ENCODE measurements around the gene DLGAP4. TPM values are rescaled to one million over a fixed set of nuclear protein-coding genes. Genes with fewer than 3 reads are reported as not detected.

DLGAP4 gene
- total and polyA plus RNA-seq, 2 experiments from 2014 or later = 14.3 to 68.1 TPM

DNA sequence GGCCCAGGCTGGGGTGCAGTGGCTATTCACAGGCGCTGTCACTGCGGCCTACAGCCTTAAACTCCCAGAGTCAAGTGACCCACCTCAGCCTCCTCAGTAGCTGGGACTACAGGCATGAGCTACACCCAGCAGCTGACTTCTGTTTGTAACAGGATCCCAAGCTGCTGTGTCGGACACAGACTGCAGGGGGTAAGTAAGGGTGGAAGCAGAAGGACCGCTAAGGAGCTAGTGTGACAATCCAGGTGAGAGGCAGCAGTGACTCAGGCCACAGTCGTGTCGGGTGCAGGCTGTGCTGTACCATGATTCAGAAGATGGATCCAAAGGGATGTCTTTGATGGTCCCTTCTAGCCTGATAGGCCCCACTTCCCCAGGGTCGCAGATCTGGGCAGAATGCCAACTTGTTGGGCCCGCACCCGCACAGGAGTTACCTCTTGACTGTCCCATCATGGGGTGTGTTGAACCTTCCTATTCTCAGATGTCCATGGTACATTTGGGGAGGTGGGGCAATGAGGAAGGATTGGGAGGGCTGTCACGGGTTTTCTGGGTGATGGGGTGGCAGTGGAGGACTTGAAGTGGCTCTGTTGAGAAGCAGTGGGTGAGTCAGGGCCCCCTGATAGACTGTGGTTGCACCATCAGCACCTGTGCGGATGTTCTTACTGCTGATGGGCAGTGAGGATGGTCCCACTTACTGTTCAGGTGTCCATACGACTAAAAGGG is 44.6 kb upstream of the DLGAP4 start:
- H3K36me3 ChIP-seq (ENCODE audit: low read depth) = no peaks in the 10 kb centered on the region; the same call in 1 of the 2 replicates
- no peak overlapping the region for H2AFZ ChIP-seq
- 73 to 75% methylated on average over 12 of the region's 12 CpGs for WGBS, 2 experiments (ENCODE audit: low coverage in 1 of 2, low lambda C conversion rate in 2 of 2, missing lambda C conversion rate in 2 of 2)
- no peak overlapping the region for H3K4me2 ChIP-seq (ENCODE audit: unreplicated experiment)
- H3K4me3 ChIP-seq = no peak overlapping the region
- no peaks in the 10 kb centered on the region for H3K4me1 ChIP-seq (ENCODE audit: insufficient read depth)
- no peaks in the 10 kb centered on the region for H4K20me1 ChIP-seq (ENCODE audit: insufficient read depth)
- DNase-seq = no peak
- H3F3A ChIP-seq (ENCODE audit: insufficient read depth) = no peaks in the 10 kb centered on the region
- no peak overlapping the region for H3K27ac ChIP-seq
- in situ Hi-C loops (cut with MboI) = no loop called here
- no peaks in the 10 kb centered on the region for H3K9me3 ChIP-seq (ENCODE audit: low read depth)
- no peaks in the 10 kb centered on the region; the same call in 1 of the 2 replicates for H3K27me3 ChIP-seq (replicated peaks; ENCODE audit: insufficient read depth)
- TF ChIP-seq EZH2phosphoT487 (IDR thresholded peaks at IDR 0.05; ENCODE audit: insufficient read depth, low read depth) = no peak
- no peak for TF ChIP-seq EZH2 (IDR thresholded peaks at IDR 0.05; ENCODE audit: insufficient read depth, poor library complexity, severe bottlenecking)
- H3K9ac ChIP-seq = no peak overlapping the region
- no peaks in the 10 kb centered on the region for H3K79me2 ChIP-seq (ENCODE audit: insufficient read depth)
- H3K9me2 ChIP-seq (ENCODE audit: insufficient read depth) = no peaks in the 10 kb centered on the region

DNA sequence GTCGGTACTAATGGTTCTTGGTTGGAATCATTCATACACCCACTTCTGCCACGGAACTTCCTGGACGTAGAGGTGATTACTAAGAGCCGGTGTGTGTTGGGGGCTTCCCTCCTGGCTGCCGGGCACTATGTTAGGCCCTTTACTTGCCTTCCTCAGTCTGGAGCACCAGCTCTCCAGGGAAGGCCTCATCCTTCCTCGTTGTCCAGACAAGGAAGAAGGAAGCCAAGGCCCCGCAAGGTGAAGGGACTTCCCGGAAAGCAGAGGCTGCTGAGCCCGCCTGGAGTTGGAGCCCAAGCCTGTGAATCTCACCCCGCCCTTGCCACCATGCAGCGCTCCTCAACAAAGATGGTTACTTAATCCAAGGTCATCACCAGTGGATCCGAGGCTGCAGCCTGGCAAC is 43.7 kb upstream of the DLGAP4 start:
- H3K4me3 ChIP-seq = no peak overlapping the region

DNA sequence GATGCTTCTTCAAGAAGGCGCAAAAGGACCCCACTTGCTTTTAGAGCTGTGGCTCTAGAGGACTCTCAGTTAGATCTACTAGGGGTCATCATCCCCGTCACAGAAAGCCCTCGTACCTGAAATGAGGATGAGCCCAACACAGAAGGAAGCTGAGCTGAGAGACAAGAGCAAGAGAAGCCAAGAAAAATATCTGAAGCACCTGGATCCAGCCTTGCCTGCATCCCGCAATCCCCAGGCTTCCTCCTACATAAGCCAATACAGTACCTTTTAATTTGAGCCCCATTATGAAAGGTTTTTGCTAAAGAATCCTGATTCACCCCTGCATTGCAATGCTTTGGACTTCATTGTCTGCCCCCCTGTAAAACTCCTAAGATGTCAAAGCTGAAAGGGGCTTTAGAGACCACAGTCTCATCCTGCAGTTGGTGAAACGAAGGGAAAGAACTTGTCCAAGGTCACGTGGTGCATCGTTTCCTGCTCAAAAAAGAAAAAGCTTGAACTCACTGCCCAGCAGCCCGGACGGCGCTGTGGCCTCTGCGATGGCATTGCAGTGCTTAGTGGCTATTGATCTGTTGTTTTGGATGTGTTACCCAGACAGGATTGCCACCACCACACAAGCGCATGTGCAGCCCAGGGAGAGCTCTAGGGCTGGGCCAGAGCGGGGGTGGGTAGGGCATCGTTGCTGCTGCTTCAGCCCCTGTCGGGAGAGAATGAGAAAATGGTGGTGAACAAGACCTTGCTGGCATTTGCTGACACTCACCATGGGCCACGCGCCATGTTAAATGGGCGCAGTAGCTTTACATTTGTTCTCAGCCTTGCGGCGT is 41.5 kb upstream of the DLGAP4 start:
- Histone ChIP-seq H4K20me1 (ENCODE audit: insufficient read depth) (no peaks in the 10 kb centered on the region), H3K9me2 (ENCODE audit: insufficient read depth) (no peaks in the 10 kb centered on the region), H3K9ac (no peak overlapping the region), H3K4me2 (ENCODE audit: unreplicated experiment) (no peak overlapping the region), H3K27ac (no peak overlapping the region), H3K9me3 (ENCODE audit: low read depth) (no peaks in the 10 kb centered on the region), H3K4me1 (ENCODE audit: insufficient read depth) (no peaks in the 10 kb centered on the region), H3K4me3 (no peak overlapping the region), H3K27me3 (replicated peaks; ENCODE audit: insufficient read depth) (peaks cover 3% of the 10 kb centered on the region; the same call in 1 of the 2 replicates), H3F3A (ENCODE audit: insufficient read depth) (no peaks in the 10 kb centered on the region), H2AFZ (no peak overlapping the region), H3K36me3 (ENCODE audit: low read depth) (no peaks in the 10 kb centered on the region), H3K79me2 (ENCODE audit: insufficient read depth) (no peaks in the 10 kb centered on the region)
- TF ChIP-seq EZH2phosphoT487 (IDR thresholded peaks at IDR 0.05; ENCODE audit: insufficient read depth, low read depth) (no peak), EZH2 (IDR thresholded peaks at IDR 0.05; ENCODE audit: insufficient read depth, poor library complexity, severe bottlenecking) (no peak)
- DNase-seq = no peak
- 75 to 80% methylated on average over 20 of the region's 20 CpGs for WGBS, 2 experiments (ENCODE audit: low coverage in 1 of 2, low lambda C conversion rate in 2 of 2, missing lambda C conversion rate in 2 of 2)
- in situ Hi-C loops (cut with MboI) = no loop called here

More for the DNA sequence above, 43.7 kb upstream of the DLGAP4 start:
- Histone ChIP-seq H3K4me1 (ENCODE audit: insufficient read depth) (no peaks in the 10 kb centered on the region), H3K36me3 (ENCODE audit: low read depth) (no peaks in the 10 kb centered on the region), H3K27ac (no peak overlapping the region), H4K20me1 (ENCODE audit: insufficient read depth) (no peaks in the 10 kb centered on the region), H3K9me2 (ENCODE audit: insufficient read depth) (no peaks in the 10 kb centered on the region), H3K4me2 (ENCODE audit: unreplicated experiment) (no peak overlapping the region), H3K27me3 (replicated peaks; ENCODE audit: insufficient read depth) (peaks cover 3% of the 10 kb centered on the region; the same call in 1 of the 2 replicates), H3K9me3 (ENCODE audit: low read depth) (no peaks in the 10 kb centered on the region), H3F3A (ENCODE audit: insufficient read depth) (no peaks in the 10 kb centered on the region), H3K9ac (no peak overlapping the region), H3K79me2 (ENCODE audit: insufficient read depth) (no peaks in the 10 kb centered on the region), H2AFZ (no peak overlapping the region)
- TF ChIP-seq EZH2phosphoT487 (IDR thresholded peaks at IDR 0.05; ENCODE audit: insufficient read depth, low read depth) (no peak), EZH2 (IDR thresholded peaks at IDR 0.05; ENCODE audit: insufficient read depth, poor library complexity, severe bottlenecking) (no peak)
- WGBS, 2 experiments (ENCODE audit: low coverage in 1 of 2, low lambda C conversion rate in 2 of 2, missing lambda C conversion rate in 2 of 2) = 78% methylated on average over 12 of the region's 12 CpGs
- no peak for DNase-seq
- in situ Hi-C loops (cut with MboI) = no loop called here

DNA sequence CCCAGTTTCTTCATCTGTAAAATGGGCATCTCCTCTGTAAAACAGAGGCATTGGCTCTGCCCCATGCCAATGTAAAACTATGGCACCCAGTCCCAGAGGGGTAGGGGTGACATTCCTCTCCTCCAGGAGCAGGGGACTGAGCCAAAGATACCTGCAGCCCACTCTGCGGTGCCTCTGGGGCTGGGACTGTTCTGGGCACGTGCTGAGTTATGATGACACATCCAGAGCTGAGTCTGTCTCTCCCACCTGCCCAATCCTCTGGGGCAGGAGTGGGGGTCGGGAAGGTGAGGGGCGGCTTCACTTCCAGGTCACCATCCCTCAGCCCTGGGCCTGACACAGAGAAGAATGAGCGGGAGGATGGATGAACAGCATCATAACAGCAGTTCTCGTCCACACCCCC is 40.0 kb upstream of the DLGAP4 start:
- no peaks in the 10 kb centered on the region for H3K9me3 ChIP-seq (ENCODE audit: low read depth)
- no peak overlapping the region for H3K9ac ChIP-seq
- H4K20me1 ChIP-seq (ENCODE audit: insufficient read depth) = no peaks in the 10 kb centered on the region
- DNase-seq = no peak
- 57 to 59% methylated on average over 4 to 6 of the region's 6 CpGs for WGBS, 2 experiments (ENCODE audit: low coverage in 1 of 2, low lambda C conversion rate in 2 of 2, missing lambda C conversion rate in 2 of 2)
- H3K4me1 ChIP-seq (ENCODE audit: insufficient read depth) = no peaks in the 10 kb centered on the region
- H3F3A ChIP-seq (ENCODE audit: insufficient read depth) = no peaks in the 10 kb centered on the region
- H3K27me3 ChIP-seq (replicated peaks; ENCODE audit: insufficient read depth) = peaks cover 3% of the 10 kb centered on the region; the same call in 1 of the 2 replicates
- H3K9me2 ChIP-seq (ENCODE audit: insufficient read depth) = no peaks in the 10 kb centered on the region
- no peak overlapping the region for H3K4me3 ChIP-seq
- H3K4me2 ChIP-seq (ENCODE audit: unreplicated experiment) = no peak overlapping the region
- no peak for TF ChIP-seq EZH2phosphoT487 (IDR thresholded peaks at IDR 0.05; ENCODE audit: insufficient read depth, low read depth)
- no peak for TF ChIP-seq EZH2 (IDR thresholded peaks at IDR 0.05; ENCODE audit: insufficient read depth, poor library complexity, severe bottlenecking)
- no peak overlapping the region for H2AFZ ChIP-seq
- H3K27ac ChIP-seq = no peak overlapping the region
- no peaks in the 10 kb centered on the region for H3K79me2 ChIP-seq (ENCODE audit: insufficient read depth)
- H3K36me3 ChIP-seq (ENCODE audit: low read depth) = no peaks in the 10 kb centered on the region
- in situ Hi-C loops (cut with MboI) = no loop called here
